MM.1S (cell line): Measurements from ENCODE around the gene SNTG2.

ENCODE experiments used
- EZH2 ChIP-seq: fragments of 300-600 bp; sonication (generic); optimal IDR thresholded peaks from 2 replicates; pipeline ENCODE3; 2017; ENCODE audit warnings: low read depth, mild to moderate bottlenecking, antibody characterized with exemption, low read length, mixed read lengths
- TF ChIP-seq, protein P1 (sequence below): fragments of 300-600 bp; sonication (generic); IDR thresholded peaks from 2 replicates; pipeline ENCODE4 v1.5.1; 2016; ENCODE audit warnings: antibody characterized with exemption, low read length, mixed read lengths

DNA sequence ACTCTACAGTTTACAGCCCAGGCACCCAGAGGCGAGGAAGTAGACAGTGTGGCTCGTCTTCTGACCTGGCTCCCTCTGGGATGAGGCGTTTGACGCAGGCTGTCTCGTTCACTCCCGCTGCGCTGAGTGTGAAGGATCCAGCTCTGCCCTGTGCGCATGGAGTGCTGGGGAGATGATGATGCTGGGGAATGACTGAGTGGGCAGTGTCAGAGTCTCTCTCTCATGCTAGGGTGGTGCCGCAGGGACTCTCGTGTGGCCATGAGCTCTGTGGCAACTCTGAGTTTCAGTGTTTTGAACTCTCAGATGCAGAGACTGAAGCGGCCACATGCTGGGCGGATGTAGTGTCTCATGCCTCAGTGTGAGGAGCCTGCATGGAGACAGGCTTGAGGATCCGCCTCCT, 344.3 kb downstream of the SNTG2 start:
- TF ChIP-seq, protein P1, sequence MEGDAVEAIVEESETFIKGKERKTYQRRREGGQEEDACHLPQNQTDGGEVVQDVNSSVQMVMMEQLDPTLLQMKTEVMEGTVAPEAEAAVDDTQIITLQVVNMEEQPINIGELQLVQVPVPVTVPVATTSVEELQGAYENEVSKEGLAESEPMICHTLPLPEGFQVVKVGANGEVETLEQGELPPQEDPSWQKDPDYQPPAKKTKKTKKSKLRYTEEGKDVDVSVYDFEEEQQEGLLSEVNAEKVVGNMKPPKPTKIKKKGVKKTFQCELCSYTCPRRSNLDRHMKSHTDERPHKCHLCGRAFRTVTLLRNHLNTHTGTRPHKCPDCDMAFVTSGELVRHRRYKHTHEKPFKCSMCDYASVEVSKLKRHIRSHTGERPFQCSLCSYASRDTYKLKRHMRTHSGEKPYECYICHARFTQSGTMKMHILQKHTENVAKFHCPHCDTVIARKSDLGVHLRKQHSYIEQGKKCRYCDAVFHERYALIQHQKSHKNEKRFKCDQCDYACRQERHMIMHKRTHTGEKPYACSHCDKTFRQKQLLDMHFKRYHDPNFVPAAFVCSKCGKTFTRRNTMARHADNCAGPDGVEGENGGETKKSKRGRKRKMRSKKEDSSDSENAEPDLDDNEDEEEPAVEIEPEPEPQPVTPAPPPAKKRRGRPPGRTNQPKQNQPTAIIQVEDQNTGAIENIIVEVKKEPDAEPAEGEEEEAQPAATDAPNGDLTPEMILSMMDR: no peak
- TF ChIP-seq EZH2: no peak
